GM12801 (cell line): ENCODE results near the gene ZBTB22.

Experiments
- TF ChIP-seq, protein P1 (sequence below): IDR thresholded peaks from one replicate; pipeline ENCODE4 v1.5.1; 2011; ENCODE audit warnings: control low read depth; ENCODE audit not compliant: insufficient read length; ENCODE audit errors: extremely low read depth

ZBTB22 gene

GRCh38 chr6:33316603-33317418 is 733 bp downstream of the ZBTB22 start:
- TF ChIP-seq, protein P1, sequence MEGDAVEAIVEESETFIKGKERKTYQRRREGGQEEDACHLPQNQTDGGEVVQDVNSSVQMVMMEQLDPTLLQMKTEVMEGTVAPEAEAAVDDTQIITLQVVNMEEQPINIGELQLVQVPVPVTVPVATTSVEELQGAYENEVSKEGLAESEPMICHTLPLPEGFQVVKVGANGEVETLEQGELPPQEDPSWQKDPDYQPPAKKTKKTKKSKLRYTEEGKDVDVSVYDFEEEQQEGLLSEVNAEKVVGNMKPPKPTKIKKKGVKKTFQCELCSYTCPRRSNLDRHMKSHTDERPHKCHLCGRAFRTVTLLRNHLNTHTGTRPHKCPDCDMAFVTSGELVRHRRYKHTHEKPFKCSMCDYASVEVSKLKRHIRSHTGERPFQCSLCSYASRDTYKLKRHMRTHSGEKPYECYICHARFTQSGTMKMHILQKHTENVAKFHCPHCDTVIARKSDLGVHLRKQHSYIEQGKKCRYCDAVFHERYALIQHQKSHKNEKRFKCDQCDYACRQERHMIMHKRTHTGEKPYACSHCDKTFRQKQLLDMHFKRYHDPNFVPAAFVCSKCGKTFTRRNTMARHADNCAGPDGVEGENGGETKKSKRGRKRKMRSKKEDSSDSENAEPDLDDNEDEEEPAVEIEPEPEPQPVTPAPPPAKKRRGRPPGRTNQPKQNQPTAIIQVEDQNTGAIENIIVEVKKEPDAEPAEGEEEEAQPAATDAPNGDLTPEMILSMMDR: no peak

DNA sequence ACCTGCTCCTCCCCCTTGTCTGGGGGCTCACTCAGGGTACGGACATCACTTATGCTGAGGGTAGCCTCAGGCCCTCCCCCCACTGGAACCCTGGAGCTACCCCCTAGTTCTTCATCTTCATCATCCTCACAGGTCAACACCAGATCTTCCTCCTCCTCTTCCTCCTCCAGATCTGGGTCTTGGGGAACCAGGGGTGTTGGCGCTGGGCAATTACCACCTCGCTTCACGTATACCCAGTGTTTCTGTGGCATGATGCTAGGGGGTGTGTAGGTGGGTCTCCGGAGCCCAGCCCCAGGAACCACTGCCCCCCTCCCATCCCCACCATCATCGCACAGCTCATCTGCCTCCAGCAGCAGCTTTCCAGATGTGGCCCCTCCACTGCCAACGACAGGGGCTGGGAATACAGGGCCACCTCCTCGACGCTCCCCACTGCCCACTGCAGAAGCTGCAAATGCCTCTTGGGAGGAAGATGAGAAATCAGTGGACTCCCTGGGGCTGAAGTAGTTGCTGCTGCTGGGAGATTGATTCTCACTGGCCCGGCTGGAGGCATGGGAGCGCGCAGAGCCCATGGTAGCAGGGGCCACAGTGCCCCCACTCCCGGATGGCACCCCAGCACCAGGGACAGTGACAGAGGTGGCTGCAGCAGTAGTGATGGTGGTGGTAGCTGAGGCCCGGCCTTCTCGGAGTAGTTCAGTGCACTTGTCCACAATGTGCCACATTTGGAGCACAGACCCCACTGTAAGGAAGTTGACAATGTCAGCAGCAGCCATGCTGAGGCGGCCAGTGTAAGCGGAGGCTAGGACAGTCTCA is 1.5 kb downstream of the ZBTB22 start:
- TF ChIP-seq, protein P1: no peak

GRCh38 chr6:33314943-33315792 is 2.4 kb downstream of the ZBTB22 start:
- TF ChIP-seq, protein P1: no peak

DNA sequence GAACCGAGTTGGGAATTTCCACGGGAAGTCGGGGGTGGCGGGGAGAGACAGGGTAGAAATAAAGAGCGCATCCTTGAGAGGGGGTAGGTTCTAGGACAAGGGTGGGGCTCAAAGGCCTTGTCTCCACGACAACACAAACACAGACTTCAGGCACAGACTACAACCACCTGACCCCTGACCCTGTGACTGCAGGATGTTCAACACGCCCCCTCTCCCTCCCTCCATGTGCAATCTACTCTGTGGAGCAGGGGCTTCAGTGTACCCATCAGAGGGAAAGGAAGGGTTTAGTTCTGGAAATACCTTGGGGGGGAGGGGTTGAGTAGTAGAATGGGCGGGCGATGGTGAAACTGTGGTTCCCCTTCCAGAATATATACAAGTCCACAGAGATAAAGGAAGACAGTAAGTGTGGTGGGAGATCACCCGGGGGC is 3.0 kb downstream of the ZBTB22 start:
- TF ChIP-seq, protein P1: no peak

DNA sequence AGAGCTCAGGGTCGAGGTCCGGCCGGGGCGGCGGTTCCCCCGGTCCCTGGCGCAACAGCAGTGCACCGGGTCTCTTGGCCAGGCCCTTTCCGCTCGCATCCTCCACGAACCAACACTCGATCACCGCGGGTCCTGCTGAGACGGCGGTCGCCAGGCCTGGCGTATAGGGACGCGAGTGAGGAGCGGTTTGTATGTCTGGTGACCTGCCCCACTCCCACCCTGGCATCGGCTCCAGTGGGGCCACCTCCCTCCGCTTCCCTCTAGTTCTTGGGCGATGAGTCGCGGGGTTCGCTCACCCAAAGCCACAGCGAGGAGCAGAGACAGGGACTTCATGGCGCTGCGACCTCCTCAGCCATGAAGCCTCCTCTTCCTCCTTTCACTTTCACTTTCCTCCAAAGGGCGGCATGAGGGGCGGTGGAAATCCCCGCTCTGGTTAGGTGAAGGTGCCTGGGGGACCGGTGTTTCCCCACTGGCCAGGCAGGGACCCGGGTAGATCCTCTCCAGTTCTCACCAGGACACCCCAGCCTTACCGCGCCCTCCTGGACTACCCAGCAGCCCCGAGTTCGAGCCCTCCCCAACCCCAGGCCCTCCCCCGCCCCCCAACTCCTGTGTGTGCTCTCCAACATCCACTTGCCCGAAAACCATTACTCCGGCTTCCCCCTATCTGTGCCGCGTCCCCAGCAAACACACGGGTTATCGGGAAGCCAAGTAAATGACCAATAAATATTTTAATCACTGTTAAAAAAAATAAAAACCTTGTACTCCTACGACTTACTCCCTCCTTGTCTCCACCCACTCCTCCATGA is 3.6 kb downstream of the ZBTB22 start, which contains the start of gene TAPBP:
Gene TAPBP, minus strand, starts transcription at position 370 of the 806 bp plus-strand sequence. Its CDS starts 37 bp downstream, at position 333.
- TF ChIP-seq, protein P1: no peak

GRCh38 chr6:33313105-33313708 is 4.3 kb downstream of the ZBTB22 start:
- TF ChIP-seq, protein P1: no peak
